ENCODE measurements around the gene CRLF2.
A peak's percentile ranks its signal among the peaks of the same experiment; 100 is the strongest.
"Not testable (repeated sequence)": the region's sequence is repeated elsewhere in the genome, so short reads cannot be mapped to it uniquely, and the experiment has no call there.

Gene CRLF2, protein sequence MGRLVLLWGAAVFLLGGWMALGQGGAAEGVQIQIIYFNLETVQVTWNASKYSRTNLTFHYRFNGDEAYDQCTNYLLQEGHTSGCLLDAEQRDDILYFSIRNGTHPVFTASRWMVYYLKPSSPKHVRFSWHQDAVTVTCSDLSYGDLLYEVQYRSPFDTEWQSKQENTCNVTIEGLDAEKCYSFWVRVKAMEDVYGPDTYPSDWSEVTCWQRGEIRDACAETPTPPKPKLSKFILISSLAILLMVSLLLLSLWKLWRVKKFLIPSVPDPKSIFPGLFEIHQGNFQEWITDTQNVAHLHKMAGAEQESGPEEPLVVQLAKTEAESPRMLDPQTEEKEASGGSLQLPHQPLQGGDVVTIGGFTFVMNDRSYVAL

DNA sequence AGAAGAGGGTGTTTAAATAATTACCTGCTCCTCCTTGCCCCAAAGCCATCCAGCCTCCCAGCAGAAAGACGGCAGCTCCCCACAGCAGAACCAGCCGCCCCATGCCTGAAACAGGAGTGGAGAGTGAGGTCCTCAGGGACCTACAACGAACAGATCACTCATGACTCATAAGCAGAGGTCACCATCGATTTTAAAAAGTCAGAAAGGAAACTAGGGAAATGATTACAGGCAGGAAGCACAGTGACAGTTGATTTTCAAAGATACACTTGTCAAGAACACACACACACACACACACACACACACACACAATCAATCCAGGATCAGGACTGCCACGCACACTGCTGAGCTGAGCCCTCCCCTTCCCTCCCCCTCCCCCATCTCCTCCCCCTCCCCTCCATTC is at the start of gene CRLF2:
Gene CRLF2, minus strand, starts transcription at position 118 of the 400 bp plus-strand sequence. Its CDS starts 15 bp downstream, at position 103.
- TF ChIP-seq, protein P1, sequence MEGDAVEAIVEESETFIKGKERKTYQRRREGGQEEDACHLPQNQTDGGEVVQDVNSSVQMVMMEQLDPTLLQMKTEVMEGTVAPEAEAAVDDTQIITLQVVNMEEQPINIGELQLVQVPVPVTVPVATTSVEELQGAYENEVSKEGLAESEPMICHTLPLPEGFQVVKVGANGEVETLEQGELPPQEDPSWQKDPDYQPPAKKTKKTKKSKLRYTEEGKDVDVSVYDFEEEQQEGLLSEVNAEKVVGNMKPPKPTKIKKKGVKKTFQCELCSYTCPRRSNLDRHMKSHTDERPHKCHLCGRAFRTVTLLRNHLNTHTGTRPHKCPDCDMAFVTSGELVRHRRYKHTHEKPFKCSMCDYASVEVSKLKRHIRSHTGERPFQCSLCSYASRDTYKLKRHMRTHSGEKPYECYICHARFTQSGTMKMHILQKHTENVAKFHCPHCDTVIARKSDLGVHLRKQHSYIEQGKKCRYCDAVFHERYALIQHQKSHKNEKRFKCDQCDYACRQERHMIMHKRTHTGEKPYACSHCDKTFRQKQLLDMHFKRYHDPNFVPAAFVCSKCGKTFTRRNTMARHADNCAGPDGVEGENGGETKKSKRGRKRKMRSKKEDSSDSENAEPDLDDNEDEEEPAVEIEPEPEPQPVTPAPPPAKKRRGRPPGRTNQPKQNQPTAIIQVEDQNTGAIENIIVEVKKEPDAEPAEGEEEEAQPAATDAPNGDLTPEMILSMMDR (conservative IDR thresholded peaks at IDR 0.05; ENCODE audit: low read depth, low read length) = no peak

DNA sequence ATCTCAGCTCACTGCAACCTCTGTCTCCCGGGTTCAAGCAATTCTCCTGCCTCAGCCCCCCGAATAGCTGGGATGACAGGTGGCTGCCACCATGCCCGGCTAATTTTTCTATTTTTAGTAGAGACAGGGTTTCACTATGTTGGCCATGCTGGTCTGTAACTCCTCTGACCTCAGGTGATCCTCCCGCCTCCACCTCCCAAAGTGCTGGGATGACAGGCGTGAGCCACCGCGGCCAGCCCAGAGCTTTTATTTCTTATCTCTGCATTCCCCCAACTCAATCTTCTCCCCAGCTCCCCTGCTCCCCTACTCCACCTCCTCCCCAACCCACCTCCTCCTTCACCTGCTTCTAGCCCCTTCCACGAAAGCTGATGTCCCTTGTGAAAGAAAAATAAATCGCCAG is 49.3 kb upstream of the CRLF2 start:
- not testable (repeated sequence) for H3K4me3 ChIP-seq (ENCODE audit: low read depth, low read length); DNase-seq (ENCODE audit: low read depth)

More for the DNA sequence above, at the start of gene CRLF2:
- no peak within 1 kb of the TSS for H3K4me3 ChIP-seq (ENCODE audit: low read depth, low read length)
- peak; percentile 2 for DNase-seq (ENCODE audit: low read depth)

DNA sequence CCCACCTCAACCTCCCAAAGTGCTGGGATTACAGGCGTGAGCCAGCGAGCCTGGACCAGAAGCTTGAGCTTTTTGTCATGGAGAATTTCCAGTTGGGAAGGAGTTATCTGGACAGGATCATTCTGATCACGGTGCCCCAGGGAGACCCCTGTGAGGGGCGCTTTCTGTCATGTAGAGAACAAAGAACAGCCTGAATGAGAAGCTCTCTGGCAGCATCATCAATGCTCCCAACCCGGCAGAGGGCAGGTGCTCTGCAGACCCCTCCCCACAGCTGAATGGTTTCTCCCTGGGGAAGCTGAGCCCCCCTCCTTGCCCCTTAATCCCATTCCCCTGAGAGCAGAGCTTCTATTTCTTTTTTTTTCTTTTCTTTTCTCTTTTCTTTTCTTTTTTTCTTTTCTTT is 48.8 kb upstream of the CRLF2 start:
- TF ChIP-seq, protein P1 (conservative IDR thresholded peaks at IDR 0.05; ENCODE audit: low read depth, low read length) = no peak
- H3K4me3 ChIP-seq (ENCODE audit: low read depth, low read length) = no peak overlapping the region
- no peak for DNase-seq (ENCODE audit: low read depth)

DNA sequence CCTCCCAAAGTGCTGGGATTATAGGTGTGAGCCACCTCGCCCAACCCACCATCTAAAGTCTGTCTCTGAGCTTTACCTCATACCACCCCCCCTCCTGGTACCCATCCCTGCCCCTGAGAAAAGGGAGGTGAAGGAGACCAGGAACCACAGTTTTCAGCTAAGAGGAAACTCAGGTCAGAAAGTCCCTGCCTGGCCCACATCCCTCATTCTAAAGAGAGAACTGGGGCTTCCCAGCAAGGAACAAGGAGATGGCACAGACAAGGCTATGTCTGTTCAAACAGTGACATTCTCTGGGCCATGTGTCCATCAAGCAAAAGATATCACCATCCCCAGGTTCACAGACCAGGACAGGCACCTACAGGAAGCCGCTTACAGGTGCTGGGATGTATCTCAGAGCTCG is 40.4 kb upstream of the CRLF2 start:
- TF ChIP-seq, protein P1 (conservative IDR thresholded peaks at IDR 0.05; ENCODE audit: low read depth, low read length) = no peak
- H3K4me3 ChIP-seq (ENCODE audit: low read depth, low read length) = no peak overlapping the region
- no peak for DNase-seq (ENCODE audit: low read depth)

DNA sequence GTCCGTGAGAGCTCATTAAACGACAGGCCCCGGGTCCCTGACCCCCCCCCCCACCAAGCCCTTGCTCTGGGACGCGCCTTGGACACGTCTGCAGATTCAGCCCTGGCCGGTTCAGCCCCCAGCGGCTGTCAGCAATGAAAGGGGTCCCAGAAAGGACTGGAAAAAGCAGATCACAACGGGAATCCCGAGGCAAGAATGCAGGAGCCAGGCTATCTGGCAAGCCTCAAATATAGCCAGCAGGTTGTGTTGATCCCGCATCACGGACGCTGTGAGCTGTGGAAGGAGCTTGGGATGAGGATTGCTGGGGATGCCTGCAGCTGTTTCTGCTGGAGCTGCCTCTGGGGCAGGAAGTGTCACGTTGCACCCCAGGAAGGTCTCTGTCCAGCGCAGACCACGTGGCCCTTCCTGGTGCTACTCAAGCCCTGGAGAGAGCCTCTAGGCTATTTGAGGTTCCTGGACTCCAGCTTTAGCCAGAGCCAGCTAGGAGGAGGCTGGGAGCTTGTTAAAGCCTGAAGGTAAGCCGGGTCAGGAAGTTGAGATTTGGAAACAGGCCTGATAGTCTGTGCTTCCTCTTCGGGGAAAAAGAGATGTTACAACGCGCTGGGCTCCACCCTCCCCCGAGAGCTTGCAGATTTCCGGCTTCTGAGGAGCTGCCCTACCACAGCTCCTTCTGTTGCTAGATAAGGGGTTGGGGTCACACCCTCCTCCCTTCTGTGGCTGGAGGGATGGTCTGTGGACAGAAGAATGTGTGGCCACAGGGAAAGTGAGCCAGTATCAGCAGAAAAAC is 36.8 kb upstream of the CRLF2 start:
- TF ChIP-seq, protein P1 (conservative IDR thresholded peaks at IDR 0.05; ENCODE audit: low read depth, low read length) = no peak
- DNase-seq (ENCODE audit: low read depth) = peak; percentile 7
- no peak overlapping the region for H3K4me3 ChIP-seq (ENCODE audit: low read depth, low read length)

DNA sequence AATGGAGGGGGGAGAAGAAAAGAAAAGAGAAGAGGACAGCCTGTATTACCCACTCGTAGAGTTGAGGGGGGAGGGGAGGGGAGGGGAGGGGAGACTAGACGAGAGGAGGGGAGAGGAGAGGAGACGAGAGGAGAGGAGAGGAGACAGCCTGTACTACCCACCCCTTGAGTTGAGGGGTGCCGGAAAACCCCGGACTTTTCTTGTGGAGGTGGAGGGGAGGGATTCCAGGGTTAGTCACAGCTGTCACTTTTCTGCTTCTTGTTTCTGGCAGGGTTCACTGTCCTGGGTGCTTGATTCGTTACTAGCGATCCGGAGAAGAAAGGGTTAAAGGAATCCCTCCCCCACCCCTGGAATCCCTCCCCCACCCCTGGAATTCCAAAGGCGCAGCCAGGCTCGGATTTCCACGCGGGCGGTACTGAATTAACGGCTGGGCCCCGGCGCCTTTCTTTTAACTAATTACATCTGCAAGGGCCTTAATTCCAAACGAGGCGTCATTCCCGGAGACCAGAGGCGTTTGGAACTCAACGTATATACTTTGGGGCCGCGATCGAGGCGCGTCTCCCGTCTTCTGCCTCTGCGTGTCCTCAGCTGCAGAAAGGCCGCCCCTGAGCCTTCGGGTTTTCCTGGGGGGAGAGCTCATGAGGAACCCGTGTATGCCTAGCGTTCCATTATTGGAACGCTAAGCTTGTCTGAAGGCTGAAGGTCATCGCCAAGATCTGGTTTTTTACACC is 36.0 kb upstream of the CRLF2 start:
- DNase-seq (ENCODE audit: low read depth) = no peak
- TF ChIP-seq, protein P1 (conservative IDR thresholded peaks at IDR 0.05; ENCODE audit: low read depth, low read length) = no peak
- no peak overlapping the region for H3K4me3 ChIP-seq (ENCODE audit: low read depth, low read length)

DNA sequence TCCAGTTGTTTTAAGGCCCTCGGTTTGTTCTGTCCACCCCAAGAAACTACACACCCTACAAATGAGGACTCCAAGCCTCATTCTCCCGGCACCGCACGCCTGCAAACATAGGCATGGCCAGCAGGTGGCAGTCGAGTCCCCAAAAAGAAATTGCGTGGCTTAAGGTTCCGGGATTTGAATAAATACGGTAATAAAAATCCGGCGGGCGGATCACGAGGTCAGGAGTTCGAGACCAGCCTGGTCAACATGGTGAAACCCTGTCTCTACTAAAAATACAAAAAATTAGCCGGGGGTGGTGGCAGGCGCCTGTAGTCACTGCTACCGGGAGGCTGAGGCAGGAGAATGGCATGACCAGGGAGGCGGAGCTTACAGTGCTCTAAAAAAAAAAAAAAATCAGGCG is 34.4 kb upstream of the CRLF2 start:
- H3K4me3 ChIP-seq (ENCODE audit: low read depth, low read length) = no peak overlapping the region
- peak; percentile 63 for DNase-seq (ENCODE audit: low read depth)
- TF ChIP-seq, protein P1 (conservative IDR thresholded peaks at IDR 0.05; ENCODE audit: low read depth, low read length) = peak; percentile 81
